Measurements from ENCODE around the gene RAB34. TPM values are rescaled to one million over a fixed set of nuclear protein-coding genes. Genes with fewer than 3 reads are reported as not detected.
"Not testable (repeated sequence)": the region's sequence is repeated elsewhere in the genome, so short reads cannot be mapped to it uniquely, and the experiment has no call there.

RAB34 gene
- total RNA-seq, 1 experiment from 2014 or later, result 284 TPM

DNA sequence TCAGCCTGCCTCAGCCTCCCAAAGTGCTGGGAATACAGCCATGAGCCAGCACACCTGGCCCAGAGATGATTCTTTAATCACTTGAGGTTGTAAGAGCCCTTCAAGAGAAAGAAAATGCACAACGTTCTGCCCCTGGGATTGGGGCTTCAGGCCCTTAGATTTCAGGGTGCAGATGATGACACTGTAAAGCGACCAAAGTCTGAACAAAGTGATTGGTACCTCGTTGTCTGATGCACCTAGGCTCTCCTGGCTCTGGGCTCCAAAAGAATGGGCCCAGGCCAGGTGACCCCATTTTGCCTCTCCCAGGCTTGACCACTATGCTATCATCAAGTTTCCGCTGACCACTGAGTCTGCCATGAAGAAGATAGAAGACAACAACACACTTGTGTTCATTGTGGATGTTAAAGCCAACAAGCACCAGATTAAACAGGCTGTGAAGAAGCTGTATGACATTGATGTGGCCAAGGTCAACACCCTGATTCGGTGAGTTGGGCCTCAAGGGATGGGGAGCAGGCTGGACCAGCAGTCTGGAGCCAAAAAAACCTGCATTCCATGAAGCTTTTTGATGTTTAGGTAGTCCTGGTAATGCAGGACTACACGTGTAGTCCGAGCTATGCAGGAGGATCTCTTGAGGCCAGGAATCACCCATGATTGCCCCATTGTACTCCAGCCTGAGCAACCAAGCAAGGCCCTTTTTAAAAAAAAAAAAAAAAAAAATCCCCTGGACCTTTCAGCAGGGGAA is 4.9 kb upstream of the RAB34 start:
- DNase-seq (ENCODE audit: low read depth, low spot score) (no peak), ATAC-seq (no peak)
- H3K27ac ChIP-seq (ENCODE audit: low read length), result peak overlapping the region; percentile 99
- peaks cover 30% of the 10 kb centered on the region for H3K36me3 ChIP-seq (ENCODE audit: control insufficient read depth, insufficient read depth, low read length)
- intact Hi-C loops (cut with micrococcal nuclease; ENCODE audit: unreplicated experiment), result loop anchor here (10.0 kb wide), 1 partner anchor 182 kb away; the partner anchor contains the start of gene DHRS13
- peaks cover 43% of the 10 kb centered on the region for H3K4me1 ChIP-seq (ENCODE audit: control insufficient read depth, insufficient read depth, low read length)
- BruUV-seq (replicated peaks), result no TSS peak
- no peaks in the 10 kb centered on the region for H3K27me3 ChIP-seq (ENCODE audit: control insufficient read depth, insufficient read depth, low read length)
- ChIA-PET CTCF (interaction anchor here (0.7 kb wide), 1 partner anchor 236 kb away, joined by 5 read pairs; no protein-coding TSS in a partner anchor), POLR2A (interaction anchor here (0.6 to 1.5 kb wide), 2 partner anchors 11 to 166 kb away, joined by 4 to 7 read pairs; partner anchors contain the start of gene PROCA1)
- H3K4me3 ChIP-seq (ENCODE audit: low read depth in 2 of 2, low read length in 2 of 2), result peak overlapping the region; percentile 58 to 88
- no peaks in the 10 kb centered on the region for H3K9me3 ChIP-seq (ENCODE audit: control insufficient read depth, insufficient read depth, low read depth, low read length)
- in situ Hi-C loops (cut with HindIII; ENCODE audit: low pct_unique_long_range_greater_than_20kb, low sequenced_read_pairs), result no loop called here
- TF ChIP-seq TCF7L2 (IDR thresholded peaks at IDR 0.05; ENCODE audit: low read depth, low read length), result no peak
- no peak for TF ChIP-seq SIN3A (IDR thresholded peaks at IDR 0.05; ENCODE audit: borderline replicate concordance, insufficient read depth, low read depth, low read length)
- TF ChIP-seq CTCF (IDR thresholded peaks at IDR 0.05), result no peak
- no peak for TF ChIP-seq REST (IDR thresholded peaks at IDR 0.05; ENCODE audit: insufficient read depth in 1 of 2, low read depth in 2 of 2, low read length in 1 of 2)
- no peak for TF ChIP-seq POLR2AphosphoS5 (IDR thresholded peaks at IDR 0.05; ENCODE audit: low read depth, low read length)

DNA sequence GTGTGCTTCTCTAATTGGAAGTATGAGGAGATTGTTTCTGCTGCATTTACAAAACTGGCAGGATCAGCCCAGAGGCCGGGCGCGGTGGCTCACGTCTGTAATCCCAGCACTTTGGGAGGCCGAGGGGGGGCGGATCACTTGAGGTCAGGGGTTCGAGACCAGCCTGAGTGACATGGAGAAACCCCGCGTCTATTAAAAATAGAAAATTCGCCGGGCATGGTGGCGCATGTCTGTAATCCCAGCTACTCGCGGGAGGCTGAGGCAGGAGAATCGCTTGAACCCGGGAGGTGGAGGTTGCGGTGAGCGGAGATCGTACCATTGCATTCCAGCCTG is 3.3 kb upstream of the RAB34 start:
- BruUV-seq (replicated peaks); ATAC-seq; H3K9me3 ChIP-seq (ENCODE audit: control insufficient read depth, insufficient read depth, low read depth, low read length); H3K27me3 ChIP-seq (ENCODE audit: control insufficient read depth, insufficient read depth, low read length); CTCF ChIA-PET; in situ Hi-C loops (cut with HindIII; ENCODE audit: low pct_unique_long_range_greater_than_20kb, low sequenced_read_pairs); DNase-seq (ENCODE audit: low read depth, low spot score): not testable (repeated sequence)
- intact Hi-C loops (cut with micrococcal nuclease; ENCODE audit: unreplicated experiment), result loop anchor here (10.0 kb wide), 1 partner anchor 184 kb away; the partner anchor contains the start of gene DHRS13
- Histone ChIP-seq H3K27ac (ENCODE audit: low read length) (peak overlapping the region; percentile 99), H3K4me1 (ENCODE audit: control insufficient read depth, insufficient read depth, low read length) (peaks cover 46% of the 10 kb centered on the region), H3K36me3 (ENCODE audit: control insufficient read depth, insufficient read depth, low read length) (peaks cover 30% of the 10 kb centered on the region), H3K4me3 (ENCODE audit: low read depth in 2 of 2, low read length in 2 of 2) (peak overlapping the region; percentile 58 to 88)
- POLR2A ChIA-PET, result interaction anchor here (1.0 kb wide), 1 partner anchor 30 kb away, joined by 3 read pairs; no protein-coding TSS in a partner anchor
- 0 out of 2 replicates have a peak, but pooled peaks have one; percentile 16 for TF ChIP-seq SIN3A (IDR thresholded peaks at IDR 0.05; ENCODE audit: borderline replicate concordance, insufficient read depth, low read depth, low read length)
